ENCODE measurements around the gene AP2A1.

DNA sequence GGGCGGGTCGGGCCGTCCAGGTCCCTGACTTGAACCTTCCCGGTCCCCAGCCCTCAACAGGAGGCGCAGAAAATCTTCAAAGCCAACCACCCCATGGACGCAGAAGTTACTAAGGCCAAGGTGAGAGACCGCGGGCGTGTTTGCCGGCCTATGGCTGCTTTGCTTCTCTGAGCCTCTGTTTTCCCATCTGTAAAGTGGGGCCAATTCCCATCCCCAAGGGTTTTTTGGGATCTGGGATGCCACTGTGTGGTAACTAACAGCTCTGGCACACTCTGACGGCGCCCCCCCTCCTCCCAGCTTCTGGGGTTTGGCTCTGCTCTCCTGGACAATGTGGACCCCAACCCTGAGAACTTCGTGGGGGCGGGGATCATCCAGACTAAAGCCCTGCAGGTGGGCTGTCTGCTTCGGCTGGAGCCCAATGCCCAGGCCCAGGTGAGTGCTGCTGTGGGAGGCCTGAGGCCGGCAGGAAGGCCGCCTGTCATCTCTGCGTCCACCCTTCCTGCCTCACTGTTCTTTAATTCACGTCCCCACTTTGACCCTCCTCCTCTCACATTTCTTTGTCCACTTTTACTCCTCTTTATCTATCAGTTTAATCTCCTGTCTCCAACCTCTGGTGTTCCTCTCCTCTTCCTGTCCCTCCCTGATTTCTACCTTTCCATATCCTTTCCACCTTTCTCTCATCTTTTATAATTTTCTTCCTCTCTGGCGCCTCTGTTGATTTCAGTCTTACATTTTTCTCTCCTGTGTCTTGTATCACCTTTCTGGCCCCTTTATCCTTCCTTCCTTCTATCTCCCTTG is 39.2 kb downstream of the AP2A1 start:
- TF ChIP-seq, protein P1, sequence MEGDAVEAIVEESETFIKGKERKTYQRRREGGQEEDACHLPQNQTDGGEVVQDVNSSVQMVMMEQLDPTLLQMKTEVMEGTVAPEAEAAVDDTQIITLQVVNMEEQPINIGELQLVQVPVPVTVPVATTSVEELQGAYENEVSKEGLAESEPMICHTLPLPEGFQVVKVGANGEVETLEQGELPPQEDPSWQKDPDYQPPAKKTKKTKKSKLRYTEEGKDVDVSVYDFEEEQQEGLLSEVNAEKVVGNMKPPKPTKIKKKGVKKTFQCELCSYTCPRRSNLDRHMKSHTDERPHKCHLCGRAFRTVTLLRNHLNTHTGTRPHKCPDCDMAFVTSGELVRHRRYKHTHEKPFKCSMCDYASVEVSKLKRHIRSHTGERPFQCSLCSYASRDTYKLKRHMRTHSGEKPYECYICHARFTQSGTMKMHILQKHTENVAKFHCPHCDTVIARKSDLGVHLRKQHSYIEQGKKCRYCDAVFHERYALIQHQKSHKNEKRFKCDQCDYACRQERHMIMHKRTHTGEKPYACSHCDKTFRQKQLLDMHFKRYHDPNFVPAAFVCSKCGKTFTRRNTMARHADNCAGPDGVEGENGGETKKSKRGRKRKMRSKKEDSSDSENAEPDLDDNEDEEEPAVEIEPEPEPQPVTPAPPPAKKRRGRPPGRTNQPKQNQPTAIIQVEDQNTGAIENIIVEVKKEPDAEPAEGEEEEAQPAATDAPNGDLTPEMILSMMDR (IDR thresholded peaks at IDR 0.05; ENCODE audit: insufficient read depth, low read length, poor library complexity, severe bottlenecking), result no peak
- no peak for TF ChIP-seq EZH2phosphoT487 (conservative IDR thresholded peaks at IDR 0.05; ENCODE audit: low read length)

Measured in SU-DHL-6 (cell line).